ENCODE data around the gene RASSF6. TPM values are rescaled to one million over a fixed set of nuclear protein-coding genes. Genes with fewer than 3 reads are reported as not detected.

The RASSF6 gene
- total RNA-seq, 1 donor from 2014 or later, result 5.3 TPM

DNA sequence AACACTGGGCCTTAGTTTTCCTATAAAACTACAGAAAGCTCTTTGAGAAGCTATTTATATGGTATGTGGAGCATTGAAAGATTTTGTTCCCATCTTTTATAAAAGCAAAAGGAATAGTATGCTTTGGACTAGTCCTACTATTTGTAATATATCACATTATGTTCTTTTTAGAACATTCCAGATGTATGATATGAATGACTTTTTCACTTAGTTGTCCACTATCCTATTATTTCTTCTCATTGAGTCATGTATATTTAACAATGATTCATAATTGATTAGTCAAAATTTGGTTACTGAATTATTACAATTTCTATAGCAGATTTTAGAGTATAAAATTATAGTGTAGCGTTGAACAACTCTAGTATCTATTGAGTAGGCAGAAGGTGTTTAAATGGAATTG lies 34.2 kb downstream of the RASSF6 start:
- TF ChIP-seq, protein P1, sequence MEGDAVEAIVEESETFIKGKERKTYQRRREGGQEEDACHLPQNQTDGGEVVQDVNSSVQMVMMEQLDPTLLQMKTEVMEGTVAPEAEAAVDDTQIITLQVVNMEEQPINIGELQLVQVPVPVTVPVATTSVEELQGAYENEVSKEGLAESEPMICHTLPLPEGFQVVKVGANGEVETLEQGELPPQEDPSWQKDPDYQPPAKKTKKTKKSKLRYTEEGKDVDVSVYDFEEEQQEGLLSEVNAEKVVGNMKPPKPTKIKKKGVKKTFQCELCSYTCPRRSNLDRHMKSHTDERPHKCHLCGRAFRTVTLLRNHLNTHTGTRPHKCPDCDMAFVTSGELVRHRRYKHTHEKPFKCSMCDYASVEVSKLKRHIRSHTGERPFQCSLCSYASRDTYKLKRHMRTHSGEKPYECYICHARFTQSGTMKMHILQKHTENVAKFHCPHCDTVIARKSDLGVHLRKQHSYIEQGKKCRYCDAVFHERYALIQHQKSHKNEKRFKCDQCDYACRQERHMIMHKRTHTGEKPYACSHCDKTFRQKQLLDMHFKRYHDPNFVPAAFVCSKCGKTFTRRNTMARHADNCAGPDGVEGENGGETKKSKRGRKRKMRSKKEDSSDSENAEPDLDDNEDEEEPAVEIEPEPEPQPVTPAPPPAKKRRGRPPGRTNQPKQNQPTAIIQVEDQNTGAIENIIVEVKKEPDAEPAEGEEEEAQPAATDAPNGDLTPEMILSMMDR (conservative IDR thresholded peaks at IDR 0.05), result no peak
- no peak for DNase-seq (ENCODE audit: extremely low spot score, unreplicated experiment)
- no peak overlapping the region for H3K27ac Mint-ChIP-seq
- H3K4me1 Mint-ChIP-seq (ENCODE audit: unreplicated experiment), result peaks cover 10% of the 10 kb centered on the region
- H3K9me3 Mint-ChIP-seq, result no peaks in the 10 kb centered on the region
- H3K27me3 Mint-ChIP-seq, result no peaks in the 10 kb centered on the region
- H3K36me3 Mint-ChIP-seq, result no peaks in the 10 kb centered on the region
- H3K4me3 Mint-ChIP-seq, result no peak overlapping the region

- TF ChIP-seq, protein P1 (conservative IDR thresholded peaks at IDR 0.05), result no peak
- H3K9me3 Mint-ChIP-seq, result no peaks in the 10 kb centered on the region
- no peaks in the 10 kb centered on the region for H3K27me3 Mint-ChIP-seq
- no peak for DNase-seq (ENCODE audit: extremely low spot score, unreplicated experiment)
- H3K4me3 Mint-ChIP-seq, result no peak overlapping the region
- H3K36me3 Mint-ChIP-seq, result no peaks in the 10 kb centered on the region
- no peak overlapping the region for H3K27ac Mint-ChIP-seq
- peaks cover 10% of the 10 kb centered on the region for H3K4me1 Mint-ChIP-seq (ENCODE audit: unreplicated experiment)
Measured at GRCh38 chr4:73585345-73585744, 34.9 kb downstream of the RASSF6 start.

DNA sequence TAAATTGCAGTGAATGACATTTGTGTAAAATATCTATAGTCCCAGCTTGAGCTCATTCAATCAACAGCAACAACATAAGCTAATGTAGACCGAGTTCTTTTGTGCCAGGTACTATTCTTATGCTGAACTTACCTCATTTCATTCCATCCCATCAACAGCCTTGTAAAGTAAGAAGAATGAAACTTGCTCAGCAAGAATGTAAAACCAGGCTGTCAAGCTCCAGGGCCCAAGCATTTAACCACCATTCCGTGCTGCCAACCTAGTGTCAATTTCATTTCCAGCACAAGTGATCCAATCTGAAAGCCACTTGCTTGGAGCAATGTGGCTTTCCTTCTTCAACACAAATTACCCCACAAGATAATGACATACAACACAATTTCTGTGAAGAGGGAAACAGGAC lies 36.6 kb downstream of the RASSF6 start:
- DNase-seq (ENCODE audit: extremely low spot score, unreplicated experiment), result no peak
- TF ChIP-seq, protein P1 (conservative IDR thresholded peaks at IDR 0.05), result no peak
- no peaks in the 10 kb centered on the region for H3K4me1 Mint-ChIP-seq (ENCODE audit: unreplicated experiment)
- no peaks in the 10 kb centered on the region for H3K27me3 Mint-ChIP-seq
- no peak overlapping the region for H3K27ac Mint-ChIP-seq
- H3K9me3 Mint-ChIP-seq, result no peaks in the 10 kb centered on the region
- no peak overlapping the region for H3K4me3 Mint-ChIP-seq
- no peaks in the 10 kb centered on the region for H3K36me3 Mint-ChIP-seq

DNA sequence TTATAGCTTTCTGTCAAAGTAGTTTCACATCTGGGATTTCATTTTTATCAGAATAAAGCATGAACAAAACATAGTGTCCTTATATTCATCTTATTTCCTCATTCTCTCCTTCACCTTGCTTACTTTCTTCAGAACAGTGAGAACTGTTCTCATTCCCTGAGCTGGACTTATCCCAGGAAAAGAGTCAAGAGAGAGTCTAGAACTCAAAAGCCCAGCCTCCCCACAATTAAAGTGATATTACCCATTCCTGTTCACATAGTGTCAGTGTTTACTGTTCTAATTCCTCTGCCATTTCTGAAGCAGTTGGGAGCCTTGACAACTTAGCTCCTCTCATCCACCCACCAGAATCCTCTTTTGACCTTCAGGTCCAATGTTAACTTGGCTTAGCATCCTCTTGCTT lies 42.9 kb downstream of the RASSF6 start:
- Mint-ChIP-seq H3K27me3 (no peaks in the 10 kb centered on the region), H3K4me3 (no peak overlapping the region), H3K4me1 (ENCODE audit: unreplicated experiment) (no peaks in the 10 kb centered on the region), H3K36me3 (no peaks in the 10 kb centered on the region), H3K9me3 (no peaks in the 10 kb centered on the region), H3K27ac (no peak overlapping the region)
- TF ChIP-seq, protein P1 (conservative IDR thresholded peaks at IDR 0.05), result no peak
- DNase-seq (ENCODE audit: extremely low spot score, unreplicated experiment), result no peak

DNA sequence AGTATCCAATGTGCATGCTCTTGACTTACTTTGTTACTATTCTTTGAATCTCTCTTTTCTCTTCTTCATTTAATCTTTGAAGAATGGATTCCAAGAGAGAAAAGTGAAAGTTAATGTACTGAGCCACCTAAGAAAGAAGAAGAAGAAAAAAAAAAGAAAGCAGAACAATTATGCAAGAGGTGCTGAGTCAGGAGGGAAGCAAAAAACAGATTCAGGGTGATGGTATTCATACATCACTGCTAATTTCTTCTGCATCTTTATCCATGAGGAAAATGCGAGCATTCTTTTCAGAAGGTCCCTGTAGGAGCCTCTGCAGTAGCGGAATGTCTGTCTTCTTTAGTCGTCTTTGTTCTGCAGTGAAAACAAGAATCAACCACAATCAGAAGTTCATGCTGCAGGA lies 43.9 kb downstream of the RASSF6 start:
- TF ChIP-seq, protein P1 (conservative IDR thresholded peaks at IDR 0.05), result no peak
- H3K27me3 Mint-ChIP-seq, result no peaks in the 10 kb centered on the region
- no peaks in the 10 kb centered on the region for H3K9me3 Mint-ChIP-seq
- DNase-seq (ENCODE audit: extremely low spot score, unreplicated experiment), result no peak
- H3K4me1 Mint-ChIP-seq (ENCODE audit: unreplicated experiment), result no peaks in the 10 kb centered on the region
- no peaks in the 10 kb centered on the region for H3K36me3 Mint-ChIP-seq
- no peak overlapping the region for H3K27ac Mint-ChIP-seq
- H3K4me3 Mint-ChIP-seq, result no peak overlapping the region

DNA sequence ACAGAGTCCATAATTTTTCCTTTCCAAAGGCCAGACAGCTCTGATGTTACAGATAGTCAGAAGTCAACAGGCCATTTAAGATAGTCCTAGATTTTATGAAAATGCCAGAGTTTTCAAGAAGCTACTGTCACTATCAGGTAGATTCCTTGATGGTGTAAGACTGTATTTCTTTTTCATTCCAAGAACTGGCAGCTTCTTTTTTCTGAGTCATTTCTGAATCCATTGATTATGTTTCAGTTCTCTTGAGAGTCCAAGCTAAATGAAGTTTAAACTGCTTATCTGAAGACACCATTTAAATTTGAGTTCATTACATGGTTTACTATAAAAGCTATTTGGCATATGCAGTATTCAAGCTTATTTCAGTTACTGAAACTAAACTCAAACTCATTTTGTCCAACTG lies 44.6 kb downstream of the RASSF6 start:
- TF ChIP-seq, protein P1 (conservative IDR thresholded peaks at IDR 0.05), result no peak
- H3K27ac Mint-ChIP-seq, result no peak overlapping the region
- H3K4me3 Mint-ChIP-seq, result no peak overlapping the region

More for the DNA sequence above, 44.6 kb downstream of the RASSF6 start:
- no peak for DNase-seq (ENCODE audit: extremely low spot score, unreplicated experiment)
- Mint-ChIP-seq H3K36me3 (no peaks in the 10 kb centered on the region), H3K4me1 (ENCODE audit: unreplicated experiment) (no peaks in the 10 kb centered on the region), H3K27me3 (no peaks in the 10 kb centered on the region), H3K9me3 (no peaks in the 10 kb centered on the region)

Measured in type B pancreatic cell (in vitro differentiated cells).